Hepatocyte (in vitro differentiated cells): ENCODE measurements around the gene CSTF3. TPM values are rescaled to one million over a fixed set of nuclear protein-coding genes. Genes with fewer than 3 reads are reported as not detected.

Experiments used
- DNase-seq: peaks from one replicate; pipeline ENCODE4 v3.0.0-alpha.2; 2016; ENCODE audit warnings: low spot score
- H2AFZ ChIP-seq: fragments of 200-600 bp; sonication (generic); 2 replicates; pipeline ENCODE4 v1.6.0; 2016; ENCODE audit warnings: antibody characterized with exemption, mild to moderate bottlenecking
- H3K27ac ChIP-seq: fragments of 200-600 bp; sonication (generic); 2 replicates; pipeline ENCODE4 v1.5.1; 2016; ENCODE audit warnings: mild to moderate bottlenecking
- H3K27me3 ChIP-seq: fragments of 200-600 bp; sonication (generic); 2 replicates; pipeline ENCODE4 v1.6.1; 2016
- H3K36me3 ChIP-seq: fragments of 200-600 bp; sonication (generic); replicated peaks from 2 replicates; pipeline ENCODE4 v1.5.1; 2016; ENCODE audit warnings: low read depth; ENCODE audit not compliant: insufficient read depth
- H3K4me1 ChIP-seq: fragments of 200-600 bp; sonication (generic); 2 replicates; pipeline ENCODE4 v1.5.1; 2016; ENCODE audit warnings: mild to moderate bottlenecking, moderate library complexity; ENCODE audit not compliant: insufficient read depth
- H3K4me2 ChIP-seq: fragments of 200-600 bp; sonication (generic); 2 replicates; pipeline ENCODE4 v1.6.0; 2016
- H3K4me3 ChIP-seq: fragments of 200-600 bp; sonication (generic); 2 replicates; pipeline ENCODE4 v1.5.1; 2016; ENCODE audit warnings: mild to moderate bottlenecking
- H3K79me2 ChIP-seq: fragments of 200-600 bp; sonication (generic); 2 replicates; pipeline ENCODE4 v1.6.0; 2017; ENCODE audit warnings: mild to moderate bottlenecking
- H3K9me2 ChIP-seq: fragments of 200-600 bp; sonication (generic); replicated peaks from 2 replicates; pipeline ENCODE4 v1.6.0; 2017; ENCODE audit warnings: mild to moderate bottlenecking; ENCODE audit not compliant: insufficient read depth
- H3K9me3 ChIP-seq: fragments of 200-600 bp; sonication (generic); 2 replicates; pipeline ENCODE4 v1.5.1; 2016; ENCODE audit warnings: low read depth, mild to moderate bottlenecking
- H4K20me1 ChIP-seq: fragments of 200-600 bp; sonication (generic); 2 replicates; pipeline ENCODE4 v1.6.0; 2016; ENCODE audit warnings: mild to moderate bottlenecking; ENCODE audit not compliant: insufficient read depth, poor library complexity, severe bottlenecking
- EZH2 ChIP-seq: fragments of 200-600 bp; sonication (generic); IDR thresholded peaks from 2 replicates; pipeline ENCODE4 v1.6.1; 2016; ENCODE audit warnings: antibody characterized with exemption, mild to moderate bottlenecking, borderline replicate concordance
- EZH2phosphoT487 ChIP-seq: fragments of 200-600 bp; sonication (generic); IDR thresholded peaks from one replicate; pipeline ENCODE4 v1.6.1; 2018; ENCODE audit warnings: antibody characterized with exemption, mild to moderate bottlenecking, low read depth, moderate library complexity; ENCODE audit not compliant: unreplicated experiment, severe bottlenecking
- WGBS: methylation state at CpG from one replicate; pipeline ENCODE4 v1.1.6; 2016; ENCODE audit warnings: low lambda C conversion rate; ENCODE audit errors: missing lambda C conversion rate; 5-methylcytosine and 5-hydroxymethylcytosine counted together
- polyA plus RNA-seq: library from polyadenylated mRNA; unstranded; fragments of >200 nt; fragmentation: Nextera tagmentation; extraction: Ambion mirVana; gene quantifications from 2 replicates; pipeline ENCODE4 v1.2.1, GENCODE V29; 2016
- total RNA-seq: library from RNA; depleted of rRNA; stranded (reverse); fragments of >200 nt; gene quantifications from 2 replicates; pipeline ENCODE4 v1.2.3, GENCODE V29; 2014
- TF ChIP-seq, protein P1 (sequence below): fragments of 200-600 bp; sonication (generic); IDR thresholded peaks from 2 replicates; pipeline ENCODE4 v1.5.1; 2016; ENCODE audit warnings: antibody characterized with exemption, mild to moderate bottlenecking; ENCODE audit not compliant: poor library complexity

CSTF3 gene
- total and polyA plus RNA-seq, 2 experiments from 2014 or later: 33.0 to 35.6 TPM

DNA sequence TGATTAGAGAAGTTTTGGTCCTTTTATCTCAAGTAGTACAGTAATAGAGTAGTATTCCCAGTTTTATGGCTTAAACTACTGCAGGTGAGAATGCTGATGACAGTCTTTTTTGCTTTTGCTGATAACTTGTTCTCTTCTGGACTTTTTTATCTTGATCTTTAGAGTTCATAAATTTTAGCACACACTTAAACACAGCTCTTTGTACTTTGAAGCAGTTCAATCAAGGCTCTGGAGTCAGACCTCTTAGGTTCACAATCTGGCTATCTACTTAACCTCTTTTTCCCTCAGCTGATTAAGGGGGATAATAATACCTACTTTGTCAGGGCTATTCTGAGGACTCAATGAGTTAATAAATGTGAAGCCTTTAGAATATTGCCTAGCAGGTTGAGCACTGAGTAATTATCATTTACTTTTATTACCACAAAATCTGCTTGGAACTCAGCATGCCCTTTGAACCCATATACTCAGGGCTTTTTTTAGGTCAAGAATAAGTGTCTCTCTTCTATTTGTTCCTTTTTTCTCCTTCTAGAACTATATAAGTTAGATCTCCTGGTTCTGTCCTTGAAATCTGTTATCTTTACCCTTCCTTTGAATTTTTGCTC is 51.9 kb downstream of the CSTF3 start:
- Histone ChIP-seq H3K4me1 (no peaks in the 10 kb centered on the region), H2AFZ (no peak overlapping the region), H4K20me1 (no peaks in the 10 kb centered on the region), H3K27ac (no peak overlapping the region), H3K9me2 (no peaks in the 10 kb centered on the region), H3K4me2 (no peak overlapping the region), H3K4me3 (no peak overlapping the region), H3K9me3 (no peaks in the 10 kb centered on the region), H3K79me2 (no peaks in the 10 kb centered on the region), H3K36me3 (no peaks in the 10 kb centered on the region), H3K27me3 (no peaks in the 10 kb centered on the region)
- DNase-seq: peak; percentile 7
- TF ChIP-seq EZH2 (no peak), EZH2phosphoT487 (no peak)
- TF ChIP-seq, protein P1, sequence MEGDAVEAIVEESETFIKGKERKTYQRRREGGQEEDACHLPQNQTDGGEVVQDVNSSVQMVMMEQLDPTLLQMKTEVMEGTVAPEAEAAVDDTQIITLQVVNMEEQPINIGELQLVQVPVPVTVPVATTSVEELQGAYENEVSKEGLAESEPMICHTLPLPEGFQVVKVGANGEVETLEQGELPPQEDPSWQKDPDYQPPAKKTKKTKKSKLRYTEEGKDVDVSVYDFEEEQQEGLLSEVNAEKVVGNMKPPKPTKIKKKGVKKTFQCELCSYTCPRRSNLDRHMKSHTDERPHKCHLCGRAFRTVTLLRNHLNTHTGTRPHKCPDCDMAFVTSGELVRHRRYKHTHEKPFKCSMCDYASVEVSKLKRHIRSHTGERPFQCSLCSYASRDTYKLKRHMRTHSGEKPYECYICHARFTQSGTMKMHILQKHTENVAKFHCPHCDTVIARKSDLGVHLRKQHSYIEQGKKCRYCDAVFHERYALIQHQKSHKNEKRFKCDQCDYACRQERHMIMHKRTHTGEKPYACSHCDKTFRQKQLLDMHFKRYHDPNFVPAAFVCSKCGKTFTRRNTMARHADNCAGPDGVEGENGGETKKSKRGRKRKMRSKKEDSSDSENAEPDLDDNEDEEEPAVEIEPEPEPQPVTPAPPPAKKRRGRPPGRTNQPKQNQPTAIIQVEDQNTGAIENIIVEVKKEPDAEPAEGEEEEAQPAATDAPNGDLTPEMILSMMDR: no peak

DNA sequence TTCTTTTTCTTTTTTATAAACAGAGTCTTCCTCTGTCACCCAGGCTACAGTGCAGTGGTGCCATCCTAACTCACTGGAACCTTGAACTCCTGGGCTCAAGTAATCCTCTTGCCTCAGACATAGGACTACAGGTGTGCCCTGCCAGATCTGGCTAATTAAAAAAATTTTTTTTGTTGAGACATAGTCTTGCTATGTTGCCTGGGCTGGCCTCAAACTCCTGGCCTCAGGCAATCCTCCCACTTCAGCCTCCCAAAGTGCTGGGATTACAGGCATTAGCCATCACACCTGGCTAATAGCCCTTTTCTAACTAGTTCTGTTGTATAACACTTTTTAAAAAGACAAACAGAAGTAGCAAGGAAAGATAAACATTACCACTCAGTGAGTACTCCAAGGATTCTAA is 57.4 kb downstream of the CSTF3 start:
- no peaks in the 10 kb centered on the region for H3K27me3 ChIP-seq
- no peaks in the 10 kb centered on the region for H3K4me1 ChIP-seq
- H2AFZ ChIP-seq: no peak overlapping the region
- H3K4me3 ChIP-seq: no peak overlapping the region
- H3K27ac ChIP-seq: no peak overlapping the region
- no peaks in the 10 kb centered on the region for H4K20me1 ChIP-seq
- no peak overlapping the region for H3K4me2 ChIP-seq
- no peaks in the 10 kb centered on the region for H3K9me2 ChIP-seq
- H3K79me2 ChIP-seq: no peaks in the 10 kb centered on the region
- TF ChIP-seq EZH2 (no peak), EZH2phosphoT487 (no peak)
- TF ChIP-seq, protein P1: no peak
- no peaks in the 10 kb centered on the region for H3K9me3 ChIP-seq
- H3K36me3 ChIP-seq: no peaks in the 10 kb centered on the region
- no peak for DNase-seq

DNA sequence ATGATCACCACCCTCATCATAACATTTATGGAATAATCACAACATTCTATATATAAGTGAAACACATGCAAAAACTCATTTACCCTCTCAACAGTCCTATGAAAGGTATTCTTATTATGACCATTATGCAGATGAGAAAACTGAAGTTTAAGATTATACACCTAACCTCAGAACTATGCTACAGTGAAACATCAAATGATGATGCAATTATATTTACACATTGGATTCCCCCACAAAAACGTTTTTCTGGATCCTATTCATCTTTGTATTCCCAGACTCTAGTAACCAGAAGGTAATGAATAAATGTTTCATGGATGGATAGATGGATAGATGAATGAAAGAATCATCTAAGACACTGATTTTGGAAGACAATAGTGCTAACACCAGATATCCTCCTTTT is 67.1 kb downstream of the CSTF3 start:
- Histone ChIP-seq H3K9me3 (no peaks in the 10 kb centered on the region), H3K36me3 (no peaks in the 10 kb centered on the region), H3K79me2 (no peaks in the 10 kb centered on the region), H3K27ac (no peak overlapping the region), H3K4me1 (no peaks in the 10 kb centered on the region), H3K27me3 (no peaks in the 10 kb centered on the region), H3K9me2 (no peaks in the 10 kb centered on the region), H3K4me3 (no peak overlapping the region), H3K4me2 (no peak overlapping the region), H2AFZ (no peak overlapping the region), H4K20me1 (no peaks in the 10 kb centered on the region)
- no peak for DNase-seq
- WGBS: 59% methylated on average over 1 of the region's 1 CpG
- no peak for TF ChIP-seq EZH2
- TF ChIP-seq, protein P1: no peak
- no peak for TF ChIP-seq EZH2phosphoT487

DNA sequence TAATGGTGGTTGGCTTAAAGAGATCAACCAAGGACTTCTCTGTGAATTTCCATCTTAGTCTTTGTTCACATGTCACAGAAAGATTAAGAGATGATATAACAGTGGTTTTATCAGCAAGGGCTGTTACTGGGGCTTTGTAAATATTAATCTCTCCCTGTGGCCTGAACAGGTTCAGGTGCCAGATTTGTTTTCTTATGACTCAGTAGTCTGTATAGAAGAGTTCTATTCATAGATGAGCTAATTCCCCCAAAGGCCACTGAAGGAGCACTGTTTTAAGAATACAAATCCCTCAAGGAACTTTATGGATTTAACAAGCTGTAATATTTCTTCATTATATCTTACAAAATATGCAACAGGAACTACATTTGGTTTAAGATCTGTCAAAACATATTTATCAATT is 71.5 kb downstream of the CSTF3 start:
- Histone ChIP-seq H3K4me2 (no peak overlapping the region), H4K20me1 (no peaks in the 10 kb centered on the region), H2AFZ (no peak overlapping the region)

More for the DNA sequence above, 71.5 kb downstream of the CSTF3 start:
- Histone ChIP-seq H3K9me3 (no peaks in the 10 kb centered on the region), H3K4me1 (peaks cover 9% of the 10 kb centered on the region), H3K27ac (no peak overlapping the region), H3K27me3 (no peaks in the 10 kb centered on the region), H3K9me2 (no peaks in the 10 kb centered on the region), H3K36me3 (peaks cover 8% of the 10 kb centered on the region), H3K4me3 (no peak overlapping the region), H3K79me2 (no peaks in the 10 kb centered on the region)
- TF ChIP-seq EZH2 (no peak), EZH2phosphoT487 (no peak)
- TF ChIP-seq, protein P1: no peak
- no peak for DNase-seq
